Retinal pigment epithelial cell (primary cell): ENCODE results near the gene SPACA5.
"Not testable (repeated sequence)": the region's sequence is repeated elsewhere in the genome, so short reads cannot be mapped to it uniquely, and the experiment has no call there.

Experiments
- DNase-seq: peaks from one replicate; pipeline ENCODE4 v3.0.0-alpha.2; 2010; ENCODE audit warnings: low read depth
- H3K4me3 ChIP-seq: 2 replicates; pipeline ENCODE4 v1.5.1; 2011; ENCODE audit warnings: mild to moderate bottlenecking, low read length, control low read depth, moderate library complexity
- CTCF ChIP-seq: conservative IDR thresholded peaks from 2 replicates; pipeline ENCODE4 v1.5.1; 2011; ENCODE audit warnings: low read depth, low read length, control low read depth, inconsistent platforms

SPACA5 gene

GRCh38 chrX:47992095-47992380, 14.8 kb upstream of the SPACA5 start:
- no peak for TF ChIP-seq CTCF
- DNase-seq = no peak
- H3K4me3 ChIP-seq = no peak overlapping the region

- no peak overlapping the region for H3K4me3 ChIP-seq
- TF ChIP-seq CTCF = no peak
Observed at GRCh38 chrX:47992669-47993068, 14.1 kb upstream of the SPACA5 start.

GRCh38 chrX:48001260-48001659, 5.5 kb upstream of the SPACA5 start:
- TF ChIP-seq CTCF = no peak
- no peak for DNase-seq
- H3K4me3 ChIP-seq = no peak overlapping the region

More at GRCh38 chrX:47992669-47993068, 14.1 kb upstream of the SPACA5 start:
- no peak for DNase-seq

GRCh38 chrX:48002319-48002718, 4.5 kb upstream of the SPACA5 start:
- TF ChIP-seq CTCF = no peak
- no peak for DNase-seq
- H3K4me3 ChIP-seq = no peak overlapping the region

GRCh38 chrX:48002929-48003328, 3.9 kb upstream of the SPACA5 start:
- no peak for DNase-seq
- H3K4me3 ChIP-seq = peak overlapping the region; percentile 80

GRCh38 chrX:48003367-48003757, 3.4 kb upstream of the SPACA5 start:
- no peak for DNase-seq
- no peak for TF ChIP-seq CTCF
- H3K4me3 ChIP-seq = peak overlapping the region; percentile 80

More at GRCh38 chrX:48002929-48003328, 3.9 kb upstream of the SPACA5 start:
- TF ChIP-seq CTCF = no peak

GRCh38 chrX:48003758-48004457, 2.9 kb upstream of the SPACA5 start, which contains the start of gene ZNF182:
Gene ZNF182 (minus strand): TSS chrX:48003989. CDS start chrX:48002609, 1,380 bp downstream.
- H3K4me3 ChIP-seq = peak within 1 kb of the TSS; percentile 80
- no peak for TF ChIP-seq CTCF
- peak; percentile 53 for DNase-seq

GRCh38 chrX:48009445-48009960, 2.7 kb downstream of the SPACA5 start:
- DNase-seq = not testable (repeated sequence)

GRCh38 chrX:48016583-48017310, 10.0 kb downstream of the SPACA5 start:
- not testable (repeated sequence) for DNase-seq, H3K4me3 ChIP-seq

More at GRCh38 chrX:48009445-48009960, 2.7 kb downstream of the SPACA5 start:
- H3K4me3 ChIP-seq = not testable (repeated sequence)

GRCh38 chrX:48019892-48020291, 13.1 kb downstream of the SPACA5 start:
- DNase-seq = not testable (repeated sequence)

More at GRCh38 chrX:48019892-48020291, 13.1 kb downstream of the SPACA5 start:
- not testable (repeated sequence) for H3K4me3 ChIP-seq
